CD4-positive, CD25-positive, alpha-beta regulatory T cell (primary cell): Measurements from ENCODE around the gene SF3A2. TPM values are rescaled to one million over a fixed set of nuclear protein-coding genes. Genes with fewer than 3 reads are reported as not detected.

Experiments
- ATAC-seq, 2 donors: fragments of 150-1000 bp; cut with Tn5 transposase; one replicate each; pipeline ENCODE4 v1.10.0; 2021; ENCODE audit warnings: low read depth in 2 of 2, moderate number of reproducible peaks in 2 of 2, moderate library complexity in 1 of 2
- DNase-seq, 3 donors: peaks; one replicate each; pipeline versions ENCODE4 v3.0.0 to v3.0.0-alpha.2; 2012 to 2022; ENCODE audit warnings: mixed read lengths in 1 of 3
- H3K27ac ChIP-seq: one replicate; pipeline ENCODE4 v1.7.0; 2013; ENCODE audit warnings: mild to moderate bottlenecking, low read length; ENCODE audit not compliant: insufficient read depth, poor library complexity, severe bottlenecking
- H3K27me3 ChIP-seq: one replicate; pipeline ENCODE4 v1.7.0; 2013; ENCODE audit warnings: low read length; ENCODE audit not compliant: control insufficient read depth, insufficient read depth
- H3K36me3 ChIP-seq: one replicate; pipeline ENCODE4 v1.7.0; 2013; ENCODE audit warnings: mild to moderate bottlenecking, low read length, moderate library complexity; ENCODE audit not compliant: control insufficient read depth, insufficient read depth
- H3K4me1 ChIP-seq: 2 replicates; pipeline ENCODE4 v1.7.0; 2013; ENCODE audit warnings: mild to moderate bottlenecking, low read length; ENCODE audit not compliant: insufficient read depth, control insufficient read depth, poor library complexity, severe bottlenecking
- H3K4me3 ChIP-seq: one replicate; pipeline ENCODE4 v1.7.0; 2013; ENCODE audit warnings: low read depth, mild to moderate bottlenecking, low read length, moderate library complexity
- H3K9me3 ChIP-seq, 2 experiments: 1 replicate in 1 of 2; 2 replicates in 1 of 2; pipeline ENCODE4 v1.7.0; 2013; ENCODE audit warnings: low read length in 2 of 2, mild to moderate bottlenecking in 1 of 2, moderate library complexity in 1 of 2; ENCODE audit not compliant: control insufficient read depth in 2 of 2
- H3K27ac Mint-ChIP-seq, 3 donors: one replicate each; pipeline ENCODE4 v1.8.0; 2020 to 2022; ENCODE audit warnings: mild to moderate bottlenecking in 3 of 3, mixed read lengths in 3 of 3, moderate library complexity in 2 of 3
- H3K27me3 Mint-ChIP-seq: one replicate; pipeline ENCODE4 v1.8.0; 2022; ENCODE audit warnings: mild to moderate bottlenecking, mixed read lengths
- H3K36me3 Mint-ChIP-seq: one replicate; pipeline ENCODE4 v1.8.0; 2020; ENCODE audit warnings: mixed read lengths
- H3K4me1 Mint-ChIP-seq, 4 donors: one replicate each; pipeline ENCODE4 v1.8.0; 2020 to 2022; ENCODE audit warnings: mixed read lengths in 4 of 4, mild to moderate bottlenecking in 1 of 4
- H3K4me3 Mint-ChIP-seq, 4 donors: one replicate each; pipeline ENCODE4 v1.8.0; 2020 to 2022; ENCODE audit warnings: mild to moderate bottlenecking in 4 of 4, mixed read lengths in 4 of 4, moderate library complexity in 3 of 4
- H3K9me3 Mint-ChIP-seq, 7 donors: one replicate each; pipeline ENCODE4 v1.8.0; 2020 to 2022; ENCODE audit warnings: mixed read lengths in 7 of 7, mild to moderate bottlenecking in 3 of 7, moderate library complexity in 2 of 7
- polyA plus RNA-seq, 4 donors: library from polyadenylated mRNA; unstranded; fragments of 300-500 nt; fragmentation: Illumina TruSeq; gene quantifications; one replicate each; pipeline ENCODE4 v1.2.3, GENCODE V29; 2021
- total RNA-seq: library from RNA; stranded (reverse); gene quantifications from one replicate; pipeline ENCODE4 v1.2.3, GENCODE V29; 2022

SF3A2 gene
- total and polyA plus RNA-seq, 5 donors from 2014 or later = 13.5 to 146 (median 23.0) TPM

DNA sequence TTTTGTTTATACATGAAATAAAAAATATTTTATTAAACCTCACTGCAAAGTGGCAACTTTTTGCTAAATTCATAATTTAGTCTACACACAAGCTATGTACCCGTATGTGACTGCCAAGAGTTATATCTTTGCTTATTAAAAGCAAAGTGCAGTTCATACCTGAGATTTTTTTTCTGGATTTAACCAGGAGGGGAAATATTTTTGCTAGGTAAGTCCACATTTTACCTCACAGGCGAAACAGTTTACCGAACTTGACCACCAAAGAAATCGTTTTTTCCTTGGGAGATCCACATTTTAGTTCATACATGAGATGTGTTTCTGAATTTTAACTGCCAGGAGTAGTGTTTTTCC, 31.8 kb downstream of the SF3A2 start:
- Mint-ChIP-seq H3K36me3 (peaks cover 11% of the 10 kb centered on the region), H3K4me3 (peak overlapping the region; percentile 91 to 99 (median 96)), H3K4me1 (peaks cover 7 to 35% (median 9%) of the 10 kb centered on the region in 4 donors), H3K27me3 (peaks cover 4% of the 10 kb centered on the region), H3K27ac (peak overlapping the region in 1 of 3 donors; percentile 87), H3K9me3 (peaks cover 0 to 3% (median 0%) of the 10 kb centered on the region in 7 donors)
- H3K27ac ChIP-seq = peak overlapping the region; percentile 87
- no peaks in the 10 kb centered on the region for H3K27me3 ChIP-seq
- H3K4me1 ChIP-seq = peaks cover 30% of the 10 kb centered on the region
- peak overlapping the region; percentile 73 for H3K4me3 ChIP-seq
- no peaks in the 10 kb centered on the region for H3K36me3 ChIP-seq
- H3K9me3 ChIP-seq = no peaks in the 10 kb centered on the region
- ATAC-seq (no peak), DNase-seq (no peak)

DNA sequence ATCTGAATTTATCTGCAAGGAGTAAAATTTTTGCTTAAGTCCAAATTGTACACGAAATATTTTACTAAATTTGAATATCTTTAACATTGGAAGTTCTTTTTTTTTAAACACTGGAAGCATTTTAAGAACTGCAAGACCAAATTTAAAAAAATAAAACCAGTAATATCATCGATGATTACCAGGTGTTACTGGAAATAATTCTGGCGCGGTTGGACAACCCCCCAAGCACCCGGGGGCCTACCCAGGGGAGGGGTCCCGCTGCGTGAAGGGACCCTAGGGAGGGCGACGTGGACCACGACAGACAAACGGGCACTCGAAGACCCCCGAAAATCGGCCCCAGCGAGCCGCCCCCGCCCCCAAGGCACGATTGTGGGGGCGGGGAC, 32.2 kb downstream of the SF3A2 start:
- Histone ChIP-seq H3K27me3 (no peaks in the 10 kb centered on the region), H3K27ac (peak overlapping the region; percentile 87), H3K36me3 (no peaks in the 10 kb centered on the region), H3K4me3 (peak overlapping the region; percentile 73), H3K9me3 (no peaks in the 10 kb centered on the region), H3K4me1 (peaks cover 33% of the 10 kb centered on the region)
- peak overlapping the region; percentile 91 to 99 (median 96) for H3K4me3 Mint-ChIP-seq
- DNase-seq (no peak), ATAC-seq (no peak)
- H3K9me3 Mint-ChIP-seq = peaks cover 0 to 3% (median 0%) of the 10 kb centered on the region in 7 donors
- peaks cover 7 to 39% (median 11%) of the 10 kb centered on the region in 4 donors for H3K4me1 Mint-ChIP-seq
- peaks cover 11% of the 10 kb centered on the region for H3K36me3 Mint-ChIP-seq
- peak overlapping the region in 2 of 3 donors; percentile 87 to 94 for H3K27ac Mint-ChIP-seq
- H3K27me3 Mint-ChIP-seq = peaks cover 6% of the 10 kb centered on the region

DNA sequence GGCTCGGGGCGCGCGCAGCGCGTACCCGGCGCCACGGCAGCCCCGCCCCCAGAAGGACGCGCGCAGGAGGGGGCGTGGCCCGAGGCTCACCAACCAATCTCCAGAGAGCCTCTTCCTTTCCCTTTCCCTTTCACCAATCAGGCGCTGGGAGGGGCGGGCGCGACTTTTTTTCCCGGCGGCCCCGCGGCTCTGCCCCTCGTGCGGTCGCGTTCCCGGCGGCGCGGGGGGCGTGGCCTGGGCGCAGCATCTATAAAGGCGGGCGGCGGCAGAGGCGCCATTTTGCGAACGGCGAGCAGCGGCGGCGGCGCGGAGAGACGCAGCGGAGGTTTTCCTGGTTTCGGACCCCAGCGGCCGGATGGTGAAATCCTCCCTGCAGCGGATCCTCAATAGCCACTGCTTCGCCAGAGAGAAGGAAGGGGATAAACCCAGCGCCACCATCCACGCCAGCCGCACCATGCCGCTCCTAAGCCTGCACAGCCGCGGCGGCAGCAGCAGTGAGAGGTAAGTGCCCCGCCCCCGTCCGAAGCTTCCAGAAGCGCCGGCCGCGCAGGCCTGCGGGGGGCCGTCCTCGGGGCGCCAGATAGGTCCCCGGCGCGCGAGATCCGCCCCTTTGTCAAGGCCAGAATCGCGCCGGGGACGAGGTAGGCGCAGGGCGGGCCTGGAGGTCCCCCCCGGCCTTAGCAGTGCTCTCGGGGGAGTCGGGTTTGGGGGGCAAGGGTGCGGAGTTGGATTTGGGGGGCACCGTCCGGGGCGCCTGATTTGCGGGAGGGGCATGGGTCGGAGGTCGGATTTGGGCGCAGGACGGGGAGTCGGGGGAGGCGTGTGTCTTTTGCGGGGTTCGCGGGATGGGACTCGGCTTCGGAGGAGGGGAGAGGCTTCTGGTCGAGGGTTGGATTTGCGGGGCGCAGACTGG, 32.9 kb downstream of the SF3A2 start:
- H3K4me3 Mint-ChIP-seq = peak overlapping the region; percentile 91 to 99 (median 96)
- H3K9me3 Mint-ChIP-seq = peaks cover 0 to 3% (median 0%) of the 10 kb centered on the region in 7 donors
- H3K27ac ChIP-seq = peak overlapping the region; percentile 87
- H3K27ac Mint-ChIP-seq = peak overlapping the region; percentile 87 to 96 (median 94)
- H3K4me3 ChIP-seq = peak overlapping the region; percentile 65
- H3K36me3 ChIP-seq = no peaks in the 10 kb centered on the region
- H3K27me3 Mint-ChIP-seq = peaks cover 11% of the 10 kb centered on the region
- H3K27me3 ChIP-seq = no peaks in the 10 kb centered on the region
- peak; percentile 97 to 99 (median 97) for DNase-seq
- H3K36me3 Mint-ChIP-seq = peaks cover 16% of the 10 kb centered on the region
- peaks cover 8 to 45% (median 17%) of the 10 kb centered on the region in 4 donors for H3K4me1 Mint-ChIP-seq
- ATAC-seq = peak; percentile 84 to 86
- H3K4me1 ChIP-seq = peaks cover 40% of the 10 kb centered on the region
- H3K9me3 ChIP-seq = no peaks in the 10 kb centered on the region

DNA sequence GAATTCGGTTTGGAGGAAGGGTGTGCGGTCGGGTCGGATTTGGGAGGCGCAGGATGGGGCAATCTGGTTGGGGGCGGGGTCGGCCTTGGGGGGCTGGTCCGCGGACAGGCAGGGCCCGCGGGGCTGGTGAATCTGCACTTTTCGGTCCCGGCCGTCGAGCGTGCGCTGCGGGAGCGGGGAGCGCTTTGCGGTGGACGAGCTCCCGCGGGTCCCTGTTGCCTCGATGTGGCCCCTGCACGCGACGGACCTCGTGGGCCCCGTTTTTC, 33.5 kb downstream of the SF3A2 start:
- Mint-ChIP-seq H3K36me3 (peaks cover 16% of the 10 kb centered on the region), H3K4me3 (peak overlapping the region; percentile 91 to 99 (median 96)), H3K27ac (peak overlapping the region; percentile 87 to 94 (median 93)), H3K9me3 (peaks cover 0 to 3% (median 0%) of the 10 kb centered on the region in 7 donors), H3K27me3 (peaks cover 11% of the 10 kb centered on the region), H3K4me1 (peaks cover 8 to 48% (median 17%) of the 10 kb centered on the region in 4 donors)
- ATAC-seq = no peak
- H3K4me3 ChIP-seq = peak overlapping the region; percentile 26
- H3K36me3 ChIP-seq = no peaks in the 10 kb centered on the region
- peaks cover 41% of the 10 kb centered on the region for H3K4me1 ChIP-seq
- DNase-seq = peak in 1 of 3 donors; percentile 39
- no peaks in the 10 kb centered on the region for H3K9me3 ChIP-seq
- peak overlapping the region; percentile 87 for H3K27ac ChIP-seq
- H3K27me3 ChIP-seq = no peaks in the 10 kb centered on the region

DNA sequence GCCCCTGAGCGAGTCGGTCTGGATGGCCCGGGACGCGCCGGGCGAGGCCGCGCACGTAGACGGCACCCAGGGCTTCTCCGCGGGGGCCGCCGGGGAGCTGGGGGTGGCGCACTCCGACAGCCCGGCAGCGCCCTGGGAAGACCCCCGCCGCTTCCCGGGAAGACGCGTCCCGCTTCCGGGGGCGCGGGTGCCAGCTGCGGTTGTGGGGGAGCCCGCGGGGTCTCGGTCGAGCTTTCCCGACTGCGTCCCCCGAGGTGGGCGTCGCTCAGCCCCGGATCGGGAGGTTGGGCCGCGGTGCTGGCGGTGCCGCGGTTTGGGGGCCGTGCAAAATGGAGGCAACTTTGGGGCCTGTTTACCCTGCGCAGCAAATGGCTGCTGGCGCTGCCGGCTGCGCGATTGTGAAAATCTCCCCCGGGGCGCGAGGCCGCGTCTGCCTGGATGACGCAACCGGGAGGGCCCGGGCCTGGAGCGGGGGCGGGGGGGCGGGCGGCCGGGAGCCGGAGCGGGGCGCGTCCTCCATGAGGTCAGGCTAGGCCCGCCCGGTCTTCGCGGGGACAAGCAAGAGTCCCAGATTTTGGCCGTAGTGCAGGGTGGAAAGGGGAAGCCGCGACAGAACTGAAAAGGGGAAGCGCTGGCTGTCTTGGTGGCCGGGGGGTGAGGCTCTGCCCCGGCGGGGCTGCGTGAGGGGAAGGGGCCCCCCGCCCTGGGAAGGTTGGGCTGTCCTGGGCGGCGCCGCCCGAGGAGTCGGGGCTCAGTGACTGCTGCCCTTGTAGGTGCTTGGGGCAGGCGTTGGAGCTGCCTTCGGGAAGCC, 34.0 kb downstream of the SF3A2 start:
- Mint-ChIP-seq H3K27ac (peak overlapping the region; percentile 63 to 87 (median 69)), H3K4me3 (peak overlapping the region; percentile 91 to 99 (median 96)), H3K27me3 (peaks cover 11% of the 10 kb centered on the region), H3K9me3 (peaks cover 0 to 3% (median 0%) of the 10 kb centered on the region in 7 donors), H3K36me3 (peaks cover 16% of the 10 kb centered on the region), H3K4me1 (peaks cover 8 to 50% (median 17%) of the 10 kb centered on the region in 4 donors)
- Histone ChIP-seq H3K9me3 (no peaks in the 10 kb centered on the region), H3K36me3 (no peaks in the 10 kb centered on the region), H3K4me3 (no peak overlapping the region), H3K27me3 (no peaks in the 10 kb centered on the region), H3K4me1 (peaks cover 41% of the 10 kb centered on the region), H3K27ac (peak overlapping the region; percentile 87)
- DNase-seq = peak; percentile 61 to 73 (median 68)
- peak; percentile 3 to 4 for ATAC-seq

DNA sequence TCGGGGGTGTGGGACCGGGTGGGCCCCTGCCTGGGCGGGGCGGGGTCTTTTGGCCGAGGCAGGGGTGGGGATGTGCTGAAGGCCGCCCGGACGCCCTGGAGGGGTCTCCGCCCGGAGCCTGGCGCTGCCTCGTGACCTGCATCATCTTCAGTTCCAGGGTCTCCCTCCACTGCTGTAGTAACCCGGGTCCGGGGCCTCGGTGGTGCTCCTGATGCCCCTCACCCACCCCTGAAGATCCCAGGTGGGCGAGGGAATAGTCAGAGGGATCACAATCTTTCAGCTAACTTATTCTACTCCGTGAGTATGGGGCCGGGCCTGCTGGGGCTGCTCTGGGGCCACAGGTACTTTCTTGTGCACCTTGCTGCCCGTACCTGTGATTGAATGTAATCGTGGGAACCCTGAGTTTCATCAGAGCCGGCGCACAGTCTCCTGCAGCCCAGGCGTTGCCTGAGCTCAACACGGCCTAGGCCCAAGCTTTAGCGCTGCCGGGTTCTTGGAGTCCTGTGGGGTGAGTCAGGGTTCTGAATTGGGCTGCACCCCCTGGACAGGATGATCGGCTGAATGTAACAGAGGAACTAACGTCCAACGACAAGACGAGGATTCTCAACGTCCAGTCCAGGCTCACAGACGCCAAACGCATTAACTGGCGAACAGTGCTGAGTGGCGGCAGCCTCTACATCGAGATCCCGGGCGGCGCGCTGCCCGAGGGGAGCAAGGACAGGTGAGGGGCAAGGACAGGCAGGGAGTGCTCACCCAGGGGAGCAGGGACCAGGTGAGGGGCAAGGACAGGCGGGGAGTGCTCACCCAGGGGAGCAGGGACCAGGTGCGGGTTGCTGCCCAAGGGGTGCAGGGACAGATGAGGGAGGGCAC, 34.8 kb downstream of the SF3A2 start:
- no peak for ATAC-seq

More for the DNA sequence above, 34.8 kb downstream of the SF3A2 start:
- Histone ChIP-seq H3K4me3 (peak overlapping the region; percentile 63), H3K9me3 (no peaks in the 10 kb centered on the region), H3K27ac (peak overlapping the region; percentile 87), H3K4me1 (peaks cover 41% of the 10 kb centered on the region), H3K27me3 (no peaks in the 10 kb centered on the region), H3K36me3 (no peaks in the 10 kb centered on the region)
- Mint-ChIP-seq H3K4me1 (peaks cover 8 to 48% (median 17%) of the 10 kb centered on the region in 4 donors), H3K27me3 (peaks cover 11% of the 10 kb centered on the region), H3K27ac (peak overlapping the region; percentile 90 to 92 (median 91)), H3K9me3 (peaks cover 0 to 3% (median 0%) of the 10 kb centered on the region in 7 donors), H3K36me3 (peaks cover 16% of the 10 kb centered on the region), H3K4me3 (peak overlapping the region; percentile 91 to 99 (median 92))
- DNase-seq = no peak
